Measurements from ENCODE around the gene SHD.
"Not testable (repeated sequence)": the region's sequence is repeated elsewhere in the genome, so short reads cannot be mapped to it uniquely, and the experiment has no call there.

SHD gene

GRCh38 chr19:4272894-4273293 lies 6.2 kb upstream of the SHD start:
- H3K4me3 ChIP-seq (ENCODE audit: low read depth, low read length), result no peak overlapping the region

GRCh38 chr19:4274321-4274686 lies 4.8 kb upstream of the SHD start:
- DNase-seq (ENCODE audit: low read depth); H3K4me3 ChIP-seq (ENCODE audit: low read depth, low read length): not testable (repeated sequence)

More at GRCh38 chr19:4272894-4273293, 6.2 kb upstream of the SHD start:
- no peak for TF ChIP-seq CTCF (conservative IDR thresholded peaks at IDR 0.05; ENCODE audit: low read depth, low read length)
- no peak for DNase-seq (ENCODE audit: low read depth)

- no peak for TF ChIP-seq CTCF (conservative IDR thresholded peaks at IDR 0.05; ENCODE audit: low read depth, low read length)
- no peak for DNase-seq (ENCODE audit: low read depth)
- no peak overlapping the region for H3K4me3 ChIP-seq (ENCODE audit: low read depth, low read length)
Observed at GRCh38 chr19:4277191-4277696, 1.8 kb upstream of the SHD start.

- no peak for TF ChIP-seq CTCF (conservative IDR thresholded peaks at IDR 0.05; ENCODE audit: low read depth, low read length)
- DNase-seq (ENCODE audit: low read depth), result no peak
- no peak overlapping the region for H3K4me3 ChIP-seq (ENCODE audit: low read depth, low read length)
Observed at GRCh38 chr19:4278010-4278409, 1.1 kb upstream of the SHD start.

GRCh38 chr19:4279267-4279529 lies 132 bp downstream of the SHD start:
- TF ChIP-seq CTCF (conservative IDR thresholded peaks at IDR 0.05; ENCODE audit: low read depth, low read length), result no peak
- no peak overlapping the region for H3K4me3 ChIP-seq (ENCODE audit: low read depth, low read length)
- DNase-seq (ENCODE audit: low read depth), result no peak

- no peak for TF ChIP-seq CTCF (conservative IDR thresholded peaks at IDR 0.05; ENCODE audit: low read depth, low read length)
- DNase-seq (ENCODE audit: low read depth), result no peak
- H3K4me3 ChIP-seq (ENCODE audit: low read depth, low read length), result no peak overlapping the region
Observed at GRCh38 chr19:4279530-4280422, 710 bp downstream of the SHD start.

GRCh38 chr19:4284176-4284958 lies 5.3 kb downstream of the SHD start:
- no peak overlapping the region for H3K4me3 ChIP-seq (ENCODE audit: low read depth, low read length)
- TF ChIP-seq CTCF (conservative IDR thresholded peaks at IDR 0.05; ENCODE audit: low read depth, low read length), result no peak
- DNase-seq (ENCODE audit: low read depth), result peak; percentile 19

Measured in choroid plexus epithelial cell (primary cell).